HL-60 (cell line): ENCODE data around the gene CNTNAP2.

Experiments used
- POLR2AphosphoS5 ChIP-seq: IDR thresholded peaks from 2 replicates; pipeline ENCODE4 v1.6.1; 2012; ENCODE audit warnings: low read depth
- SPI1 ChIP-seq: IDR thresholded peaks from 2 replicates; pipeline ENCODE4 v1.6.1; 2012; ENCODE audit warnings: low read depth, mild to moderate bottlenecking, borderline replicate concordance
- TF ChIP-seq, protein P1 (sequence below): IDR thresholded peaks from one replicate; pipeline ENCODE4 v1.5.1; 2011; ENCODE audit warnings: low read length, control low read depth, inconsistent platforms; ENCODE audit not compliant: insufficient read depth
- TF ChIP-seq, protein P2 (sequence below): IDR thresholded peaks from 2 replicates; pipeline ENCODE4 v1.6.1; 2012; ENCODE audit warnings: low read depth; ENCODE audit not compliant: insufficient replicate concordance

DNA sequence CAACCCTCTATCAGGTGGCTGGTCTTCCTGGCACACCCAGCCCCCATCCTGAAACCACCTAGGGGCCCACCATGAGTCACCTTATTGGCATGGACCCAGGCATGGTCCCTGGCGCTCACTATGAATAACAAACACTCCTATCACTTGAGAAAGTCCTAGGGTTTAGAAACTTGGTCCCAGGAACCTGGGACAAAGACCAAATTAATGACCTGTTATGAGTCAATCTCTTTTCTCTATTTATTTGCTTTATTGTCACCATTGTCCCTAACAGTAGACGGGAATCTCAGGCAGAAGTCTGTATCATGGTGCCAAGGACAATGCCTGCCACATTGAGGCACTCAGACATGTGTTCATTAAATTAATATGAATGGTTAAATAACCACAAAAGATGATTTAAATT lies 1874.3 kb downstream of the CNTNAP2 start:
- no peak for TF ChIP-seq SPI1
- TF ChIP-seq, protein P1, sequence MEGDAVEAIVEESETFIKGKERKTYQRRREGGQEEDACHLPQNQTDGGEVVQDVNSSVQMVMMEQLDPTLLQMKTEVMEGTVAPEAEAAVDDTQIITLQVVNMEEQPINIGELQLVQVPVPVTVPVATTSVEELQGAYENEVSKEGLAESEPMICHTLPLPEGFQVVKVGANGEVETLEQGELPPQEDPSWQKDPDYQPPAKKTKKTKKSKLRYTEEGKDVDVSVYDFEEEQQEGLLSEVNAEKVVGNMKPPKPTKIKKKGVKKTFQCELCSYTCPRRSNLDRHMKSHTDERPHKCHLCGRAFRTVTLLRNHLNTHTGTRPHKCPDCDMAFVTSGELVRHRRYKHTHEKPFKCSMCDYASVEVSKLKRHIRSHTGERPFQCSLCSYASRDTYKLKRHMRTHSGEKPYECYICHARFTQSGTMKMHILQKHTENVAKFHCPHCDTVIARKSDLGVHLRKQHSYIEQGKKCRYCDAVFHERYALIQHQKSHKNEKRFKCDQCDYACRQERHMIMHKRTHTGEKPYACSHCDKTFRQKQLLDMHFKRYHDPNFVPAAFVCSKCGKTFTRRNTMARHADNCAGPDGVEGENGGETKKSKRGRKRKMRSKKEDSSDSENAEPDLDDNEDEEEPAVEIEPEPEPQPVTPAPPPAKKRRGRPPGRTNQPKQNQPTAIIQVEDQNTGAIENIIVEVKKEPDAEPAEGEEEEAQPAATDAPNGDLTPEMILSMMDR = no peak
- TF ChIP-seq POLR2AphosphoS5 = no peak
- TF ChIP-seq, protein P2, sequence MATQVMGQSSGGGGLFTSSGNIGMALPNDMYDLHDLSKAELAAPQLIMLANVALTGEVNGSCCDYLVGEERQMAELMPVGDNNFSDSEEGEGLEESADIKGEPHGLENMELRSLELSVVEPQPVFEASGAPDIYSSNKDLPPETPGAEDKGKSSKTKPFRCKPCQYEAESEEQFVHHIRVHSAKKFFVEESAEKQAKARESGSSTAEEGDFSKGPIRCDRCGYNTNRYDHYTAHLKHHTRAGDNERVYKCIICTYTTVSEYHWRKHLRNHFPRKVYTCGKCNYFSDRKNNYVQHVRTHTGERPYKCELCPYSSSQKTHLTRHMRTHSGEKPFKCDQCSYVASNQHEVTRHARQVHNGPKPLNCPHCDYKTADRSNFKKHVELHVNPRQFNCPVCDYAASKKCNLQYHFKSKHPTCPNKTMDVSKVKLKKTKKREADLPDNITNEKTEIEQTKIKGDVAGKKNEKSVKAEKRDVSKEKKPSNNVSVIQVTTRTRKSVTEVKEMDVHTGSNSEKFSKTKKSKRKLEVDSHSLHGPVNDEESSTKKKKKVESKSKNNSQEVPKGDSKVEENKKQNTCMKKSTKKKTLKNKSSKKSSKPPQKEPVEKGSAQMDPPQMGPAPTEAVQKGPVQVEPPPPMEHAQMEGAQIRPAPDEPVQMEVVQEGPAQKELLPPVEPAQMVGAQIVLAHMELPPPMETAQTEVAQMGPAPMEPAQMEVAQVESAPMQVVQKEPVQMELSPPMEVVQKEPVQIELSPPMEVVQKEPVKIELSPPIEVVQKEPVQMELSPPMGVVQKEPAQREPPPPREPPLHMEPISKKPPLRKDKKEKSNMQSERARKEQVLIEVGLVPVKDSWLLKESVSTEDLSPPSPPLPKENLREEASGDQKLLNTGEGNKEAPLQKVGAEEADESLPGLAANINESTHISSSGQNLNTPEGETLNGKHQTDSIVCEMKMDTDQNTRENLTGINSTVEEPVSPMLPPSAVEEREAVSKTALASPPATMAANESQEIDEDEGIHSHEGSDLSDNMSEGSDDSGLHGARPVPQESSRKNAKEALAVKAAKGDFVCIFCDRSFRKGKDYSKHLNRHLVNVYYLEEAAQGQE = no peak
